Hematopoietic multipotent progenitor cell treated with erythropoietin and hydrocortisone succinate and interleukin-3 and kit ligand, for 8 days (in vitro differentiated cells): Measurements from ENCODE around the gene ARHGEF16.

ENCODE experiments used
- DNase-seq: peaks from one replicate; pipeline ENCODE4 v3.0.0-alpha.2; 2015

ARHGEF16 gene

GRCh38 chr1:3521426-3521825 lies 67.0 kb downstream of the ARHGEF16 start:
- DNase-seq = no peak

DNA sequence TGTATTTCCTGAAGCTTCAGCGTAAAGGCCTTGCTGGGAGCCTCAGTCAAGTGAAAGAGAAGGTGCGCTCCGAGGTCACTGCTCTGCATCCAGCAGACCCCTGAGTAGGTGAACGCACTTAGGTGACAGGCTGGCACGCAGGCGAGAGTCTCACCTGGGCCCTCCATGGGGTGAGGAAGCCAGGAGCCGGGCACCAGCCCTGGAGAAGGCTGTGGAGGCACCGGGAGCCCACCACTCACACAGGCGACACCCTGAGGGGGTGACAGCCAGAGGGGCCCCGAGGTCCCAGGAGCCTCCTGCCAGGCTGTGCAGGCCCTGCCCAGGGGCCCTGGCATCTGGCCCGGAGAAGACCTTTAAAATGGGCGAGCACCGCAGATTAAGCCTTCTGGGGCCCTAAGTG lies 67.6 kb downstream of the ARHGEF16 start:
- no peak for DNase-seq

DNA sequence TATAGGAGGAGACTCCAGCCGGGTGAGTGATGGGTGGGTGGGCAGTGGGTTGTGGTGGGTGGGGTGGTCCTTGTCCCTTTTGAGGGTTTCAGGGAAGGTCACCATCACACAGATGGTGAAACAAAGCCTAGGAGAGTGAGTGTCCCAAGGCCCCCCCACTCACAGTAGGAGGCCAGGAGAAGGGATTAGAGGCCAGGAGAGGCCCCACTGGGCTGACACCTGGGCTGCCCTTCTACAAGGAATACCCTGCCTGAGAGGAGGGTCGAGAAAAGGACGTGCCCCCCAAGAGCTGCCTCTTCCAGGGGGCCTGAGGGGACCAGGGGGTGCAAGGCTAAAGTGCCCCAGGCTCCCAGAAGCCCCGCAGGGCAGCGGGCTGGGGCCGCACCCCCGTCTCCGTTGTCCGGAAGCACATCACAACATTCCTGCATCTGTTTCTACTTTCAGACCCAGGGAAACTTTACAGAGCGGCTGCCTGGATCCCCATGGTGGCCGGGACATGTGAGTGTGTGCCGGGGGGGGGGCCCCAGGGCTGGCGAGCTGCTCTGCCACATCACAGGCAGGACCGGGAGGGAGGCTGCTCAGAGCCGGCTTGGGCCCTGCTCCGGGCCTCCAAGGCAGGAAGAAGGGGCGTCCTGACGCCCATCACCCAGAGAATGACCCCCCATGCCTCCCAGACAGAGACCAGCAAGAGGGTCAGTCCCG lies 68.2 kb downstream of the ARHGEF16 start:
- no peak for DNase-seq

DNA sequence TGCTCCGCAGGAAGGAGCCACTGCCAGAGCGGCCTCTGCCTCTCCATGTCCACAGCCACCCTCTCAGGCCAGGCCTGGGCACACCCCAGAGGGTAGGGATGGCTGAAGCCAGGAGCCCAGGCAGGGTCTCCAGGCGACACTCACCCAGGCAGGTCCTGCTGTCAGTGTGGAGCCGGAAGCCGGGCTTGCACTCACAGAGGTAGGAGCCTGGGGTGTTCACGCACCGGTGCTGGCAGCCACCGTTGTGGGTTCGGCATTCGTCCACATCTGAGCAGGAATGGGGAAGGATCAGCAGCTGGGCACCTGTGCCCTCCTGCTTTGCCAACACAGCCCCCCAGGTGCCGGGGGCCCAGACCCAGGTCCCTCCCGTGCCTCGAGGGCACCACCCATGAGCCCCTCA lies 69.5 kb downstream of the ARHGEF16 start:
- DNase-seq = no peak

- no peak for DNase-seq
Observed at GRCh38 chr1:3524556-3525203, 70.2 kb downstream of the ARHGEF16 start.

GRCh38 chr1:3525551-3526482 lies 71.4 kb downstream of the ARHGEF16 start:
- DNase-seq = no peak

- no peak for DNase-seq
Observed at GRCh38 chr1:3527774-3528173, 73.3 kb downstream of the ARHGEF16 start.

GRCh38 chr1:3529099-3529729 lies 74.7 kb downstream of the ARHGEF16 start:
- no peak for DNase-seq

GRCh38 chr1:3530086-3530925 lies 75.8 kb downstream of the ARHGEF16 start:
- no peak for DNase-seq
